Smooth muscle cell (in vitro differentiated cells): ENCODE data around the gene ZPLD1. TPM values are rescaled to one million over a fixed set of nuclear protein-coding genes. Genes with fewer than 3 reads are reported as not detected.

Experiments used
- DNase-seq: peaks from one replicate; lab custom pipeline; 2025; ENCODE audit not compliant: unreplicated experiment; lab: John Stamatoyannopoulos, UW
- H2AFZ ChIP-seq: fragments of 200-600 bp; sonication (generic); 2 replicates; pipeline ENCODE4 v1.6.0; 2016; ENCODE audit warnings: antibody characterized with exemption, low read depth, mild to moderate bottlenecking
- H3F3A ChIP-seq: fragments of 200-600 bp; sonication (generic); 2 replicates; pipeline ENCODE4 v1.6.0; 2017; ENCODE audit warnings: antibody characterized with exemption, low read depth
- H3K27ac ChIP-seq: fragments of 200-600 bp; sonication (generic); 2 replicates; pipeline ENCODE4 v1.5.1; 2016; ENCODE audit warnings: low read depth, mild to moderate bottlenecking
- H3K27me3 ChIP-seq: fragments of 200-600 bp; sonication (generic); 2 replicates; pipeline ENCODE4 v1.6.1; 2016; ENCODE audit warnings: low read depth, mild to moderate bottlenecking
- H3K36me3 ChIP-seq: fragments of 200-600 bp; sonication (generic); 2 replicates; pipeline ENCODE4 v1.5.1; 2016; ENCODE audit warnings: low read depth
- H3K4me1 ChIP-seq: fragments of 200-600 bp; sonication (generic); 2 replicates; pipeline ENCODE4 v1.5.1; 2016; ENCODE audit warnings: low read depth
- H3K4me2 ChIP-seq: fragments of 200-600 bp; sonication (generic); 2 replicates; pipeline ENCODE4 v1.6.0; 2016; ENCODE audit warnings: mild to moderate bottlenecking
- H3K4me3 ChIP-seq: fragments of 200-600 bp; sonication (generic); 2 replicates; pipeline ENCODE4 v1.5.1; 2016; ENCODE audit warnings: mild to moderate bottlenecking
- H3K79me2 ChIP-seq: fragments of 200-600 bp; sonication (generic); 2 replicates; pipeline ENCODE4 v1.6.0; 2016; ENCODE audit warnings: low read depth, mild to moderate bottlenecking
- H3K9ac ChIP-seq: fragments of 200-600 bp; sonication (generic); 2 replicates; pipeline ENCODE4 v1.6.0; 2016; ENCODE audit warnings: low read depth
- H3K9me3 ChIP-seq: fragments of 200-600 bp; sonication (generic); replicated peaks from 2 replicates; pipeline ENCODE4 v1.5.1; 2016; ENCODE audit warnings: low read depth
- H4K20me1 ChIP-seq: fragments of 200-600 bp; sonication (generic); 2 replicates; pipeline ENCODE4 v1.6.0; 2016; ENCODE audit warnings: low read depth
- CTCF ChIP-seq: fragments of 200-600 bp; sonication (generic); IDR thresholded peaks from 2 replicates; pipeline ENCODE4 v1.5.1; 2017; ENCODE audit warnings: borderline replicate concordance, mild to moderate bottlenecking, antibody characterized with exemption; ENCODE audit not compliant: insufficient read depth, poor library complexity, severe bottlenecking
- WGBS: methylation state at CpG from one replicate; pipeline ENCODE4 v1.1.7; 2016; ENCODE audit warnings: low lambda C conversion rate; 5-methylcytosine and 5-hydroxymethylcytosine counted together
- polyA plus RNA-seq: library from polyadenylated mRNA; unstranded; fragments of >200 nt; fragmentation: Nextera tagmentation; extraction: Ambion mirVana; gene quantifications from 2 replicates; pipeline ENCODE4 v1.2.1, GENCODE V29; 2016
- total RNA-seq: library from RNA; depleted of rRNA; stranded (reverse); fragments of >200 nt; gene quantifications from 2 replicates; pipeline ENCODE4 v1.2.3, GENCODE V29; 2014

ZPLD1 gene
- total and polyA plus RNA-seq, 2 experiments from 2014 or later = 0.22 TPM; not detected in 1

GRCh38 chr3:102466001-102466400 lies 31.2 kb downstream of the ZPLD1 start:
- Histone ChIP-seq H3K4me2 (no peak overlapping the region), H2AFZ (no peak overlapping the region), H3K9me3 (no peaks in the 10 kb centered on the region), H3K4me1 (no peaks in the 10 kb centered on the region), H3K27me3 (no peaks in the 10 kb centered on the region), H3K9ac (no peak overlapping the region), H3K27ac (no peak overlapping the region), H4K20me1 (no peaks in the 10 kb centered on the region), H3K36me3 (no peaks in the 10 kb centered on the region), H3K4me3 (no peak overlapping the region), H3F3A (no peaks in the 10 kb centered on the region), H3K79me2 (no peaks in the 10 kb centered on the region)
- 55% methylated on average over 1 of the region's 1 CpG for WGBS
- no peak for DNase-seq
- TF ChIP-seq CTCF = no peak

- WGBS = 90% methylated on average over 6 of the region's 6 CpGs
- no peak overlapping the region for H2AFZ ChIP-seq
- no peak for TF ChIP-seq CTCF
- H3K36me3 ChIP-seq = no peaks in the 10 kb centered on the region
- DNase-seq = no peak
- H3K4me1 ChIP-seq = no peaks in the 10 kb centered on the region
- H3K27ac ChIP-seq = no peak overlapping the region
- no peaks in the 10 kb centered on the region for H3K27me3 ChIP-seq
- no peaks in the 10 kb centered on the region for H3K9me3 ChIP-seq
- H4K20me1 ChIP-seq = no peaks in the 10 kb centered on the region
- H3F3A ChIP-seq = no peaks in the 10 kb centered on the region
- no peak overlapping the region for H3K4me2 ChIP-seq
- no peak overlapping the region for H3K9ac ChIP-seq
- H3K4me3 ChIP-seq = no peak overlapping the region
- no peaks in the 10 kb centered on the region for H3K79me2 ChIP-seq
Observed at GRCh38 chr3:102470066-102470465, 35.3 kb downstream of the ZPLD1 start.

GRCh38 chr3:102471001-102471400 lies 36.2 kb downstream of the ZPLD1 start:
- Histone ChIP-seq H2AFZ (no peak overlapping the region), H3K27ac (no peak overlapping the region), H3K36me3 (no peaks in the 10 kb centered on the region), H3K9me3 (no peaks in the 10 kb centered on the region), H3K79me2 (no peaks in the 10 kb centered on the region), H4K20me1 (no peaks in the 10 kb centered on the region), H3K4me1 (no peaks in the 10 kb centered on the region), H3K9ac (no peak overlapping the region), H3F3A (no peaks in the 10 kb centered on the region), H3K4me3 (no peak overlapping the region), H3K27me3 (no peaks in the 10 kb centered on the region), H3K4me2 (no peak overlapping the region)
- no peak for DNase-seq
- WGBS = 62% methylated on average over 10 of the region's 10 CpGs
- no peak for TF ChIP-seq CTCF

GRCh38 chr3:102471491-102471890 lies 36.7 kb downstream of the ZPLD1 start:
- no peak for DNase-seq
- no peaks in the 10 kb centered on the region for H3K79me2 ChIP-seq
- H3K27ac ChIP-seq = no peak overlapping the region
- H3F3A ChIP-seq = no peaks in the 10 kb centered on the region
- 68% methylated on average over 2 of the region's 2 CpGs for WGBS
- H3K27me3 ChIP-seq = no peaks in the 10 kb centered on the region
- no peak for TF ChIP-seq CTCF
- no peak overlapping the region for H2AFZ ChIP-seq
- no peak overlapping the region for H3K4me2 ChIP-seq
- H4K20me1 ChIP-seq = no peaks in the 10 kb centered on the region
- no peaks in the 10 kb centered on the region for H3K36me3 ChIP-seq
- no peak overlapping the region for H3K9ac ChIP-seq
- H3K4me1 ChIP-seq = no peaks in the 10 kb centered on the region
- H3K9me3 ChIP-seq = no peaks in the 10 kb centered on the region
- no peak overlapping the region for H3K4me3 ChIP-seq
